Activated CD4-positive, alpha-beta memory T cell treated with anti-CD3 and anti-CD28 coated beads for 36 hours (primary cell): ENCODE measurements around the gene AP2A1. TPM values are rescaled to one million over a fixed set of nuclear protein-coding genes. Genes with fewer than 3 reads are reported as not detected.
A peak's percentile ranks its signal among the peaks of the same experiment; 100 is the strongest.

Experiments used
- CTCF ChIA-PET: fragments of 350-600 bp; sonication (Branson Sonifier 250); formaldehyde crosslinking; loops from one replicate; lab custom pipeline; 2021; ENCODE audit warnings: antibody characterized with exemption, inconsistent platforms; lab: Charles Lee
- POLR2A ChIA-PET: fragments of 350-600 bp; sonication (Branson Sonifier 250); formaldehyde crosslinking; loops from one replicate; lab custom pipeline; 2021; ENCODE audit warnings: antibody characterized with exemption; lab: Charles Lee
- DNase-seq: peaks from one replicate; pipeline ENCODE4 v3.0.0-alpha.2; 2020
- H3K27ac Mint-ChIP-seq: one replicate; pipeline ENCODE4 v1.8.0; 2021; ENCODE audit warnings: mixed read lengths
- H3K27me3 Mint-ChIP-seq: one replicate; pipeline ENCODE4 v1.8.0; 2021; ENCODE audit warnings: mixed read lengths
- H3K36me3 Mint-ChIP-seq: one replicate; pipeline ENCODE4 v1.8.0; 2021; ENCODE audit warnings: mixed read lengths
- H3K4me1 Mint-ChIP-seq: one replicate; pipeline ENCODE4 v1.8.0; 2021; ENCODE audit warnings: low read depth, mixed read lengths
- H3K4me3 Mint-ChIP-seq: one replicate; pipeline ENCODE4 v1.8.0; 2021; ENCODE audit warnings: mild to moderate bottlenecking, mixed read lengths
- H3K9me3 Mint-ChIP-seq: one replicate; pipeline ENCODE4 v1.8.0; 2021; ENCODE audit warnings: mixed read lengths
- intact Hi-C: fragments of 100-400 bp; cut with micrococcal nuclease; formaldehyde crosslinking; loops from one replicate; pipeline ENCODE4 v1.15.1; 2023
- total RNA-seq, 2 experiments: library from RNA; stranded (reverse); gene quantifications; one replicate each; pipeline ENCODE4 v1.2.3, GENCODE V29; 2021

Gene AP2A1
- total RNA-seq, 2 experiments from 2014 or later, result 86.0 to 88.4 TPM

GRCh38 chr19:49847731-49848696 lies 81.2 kb downstream of the AP2A1 start:
- POLR2A ChIA-PET, result no interaction called here
- CTCF ChIA-PET, result interaction anchor here (0.6 to 1.6 kb wide), 5 partner anchors 77 to 167 kb away, joined by 3 to 8 read pairs (median 3); partner anchors contain the start of gene AP2A1
- Mint-ChIP-seq H3K27me3 (no peaks in the 10 kb centered on the region), H3K36me3 (peaks cover 3% of the 10 kb centered on the region), H3K27ac (no peak overlapping the region), H3K9me3 (peaks cover 13% of the 10 kb centered on the region), H3K4me1 (peaks cover 37% of the 10 kb centered on the region), H3K4me3 (no peak overlapping the region)
- intact Hi-C loops, result no loop called here
- no peak for DNase-seq

DNA sequence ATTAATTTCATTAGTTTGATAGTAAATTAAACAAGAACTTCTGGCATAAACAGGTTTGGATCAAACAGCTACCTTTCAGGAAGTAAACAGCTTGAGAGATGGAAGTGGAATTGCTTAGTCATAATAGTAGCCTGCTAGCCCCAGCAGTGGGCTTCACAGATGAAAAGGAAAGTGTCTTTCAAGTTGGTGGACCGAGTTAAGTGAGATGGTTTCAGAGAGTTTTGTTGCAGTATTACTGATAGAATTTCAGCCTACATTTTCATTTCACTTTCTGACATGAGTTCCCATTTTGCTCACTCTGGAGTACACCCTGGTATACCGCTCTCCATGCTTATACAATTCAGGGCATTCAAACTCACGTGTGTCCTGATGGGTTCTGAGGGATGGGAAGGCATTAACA lies 82.1 kb downstream of the AP2A1 start:
- intact Hi-C loops, result no loop called here
- Mint-ChIP-seq H3K36me3 (peaks cover 3% of the 10 kb centered on the region), H3K4me3 (peak overlapping the region; percentile 40), H3K27me3 (no peaks in the 10 kb centered on the region), H3K27ac (peak overlapping the region; percentile 21), H3K9me3 (peaks cover 13% of the 10 kb centered on the region), H3K4me1 (peaks cover 41% of the 10 kb centered on the region)
- ChIA-PET CTCF (interaction anchor here (1.6 kb wide), 1 partner anchor 131 kb away, joined by 8 read pairs; no protein-coding TSS in a partner anchor), POLR2A (no interaction called here)
- no peak for DNase-seq

DNA sequence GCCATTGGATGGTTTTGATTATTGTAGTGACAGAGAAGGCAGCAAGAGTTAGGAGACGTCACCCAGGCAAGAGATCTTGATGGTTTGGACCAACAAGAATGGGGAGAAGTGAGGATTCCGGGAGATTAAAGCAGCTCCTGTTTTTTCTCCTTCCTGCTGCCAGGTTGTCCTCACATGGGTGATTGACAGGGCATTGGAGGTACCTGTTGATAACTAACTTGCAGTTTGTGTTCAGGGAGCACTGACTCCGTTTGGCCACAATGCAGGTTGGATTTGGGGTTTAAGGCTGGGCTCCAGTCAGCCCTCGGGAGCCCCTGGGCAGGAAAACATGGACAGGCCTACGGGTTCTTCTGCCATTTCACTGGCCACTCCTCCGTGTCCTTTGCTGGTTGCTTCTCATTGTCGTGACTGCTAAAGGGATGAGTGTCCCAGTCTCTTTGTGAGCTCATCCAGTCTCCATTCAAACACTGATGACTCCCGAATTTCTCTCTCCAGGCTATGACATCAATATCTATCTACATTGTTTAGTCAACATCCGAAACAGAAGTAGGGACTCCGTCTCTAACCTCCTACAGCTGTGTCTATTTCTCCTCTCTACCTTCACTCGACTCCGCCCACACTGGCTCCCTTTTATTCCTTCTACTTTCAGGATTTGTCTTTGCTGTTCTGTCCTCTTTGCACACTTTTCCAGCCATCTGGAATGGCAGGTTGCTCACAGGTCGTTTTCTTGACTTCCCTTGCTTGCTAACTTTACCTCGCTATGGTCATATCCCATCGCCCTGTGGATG lies 82.8 kb downstream of the AP2A1 start:
- H3K27me3 Mint-ChIP-seq, result no peaks in the 10 kb centered on the region
- CTCF ChIA-PET, result interaction anchor here (0.5 to 1.3 kb wide), 3 partner anchors 18 to 1972 kb away, joined by 3 to 11 read pairs (median 3); partner anchors contain the start of gene PNKP
- peaks cover 41% of the 10 kb centered on the region for H3K4me1 Mint-ChIP-seq
- H3K27ac Mint-ChIP-seq, result peak overlapping the region; percentile 21
- POLR2A ChIA-PET, result interaction anchor here (1.3 to 2.2 kb wide), 3 partner anchors 17 to 36 kb away, joined by 4 to 8 read pairs (median 5); partner anchors contain the start of gene FUZ
- peaks cover 3% of the 10 kb centered on the region for H3K36me3 Mint-ChIP-seq
- no peak for DNase-seq
- peaks cover 13% of the 10 kb centered on the region for H3K9me3 Mint-ChIP-seq
- peak overlapping the region; percentile 40 for H3K4me3 Mint-ChIP-seq
- intact Hi-C loops, result loop anchor here (1.0 to 2.0 kb wide), 5 partner anchors 18 to 209 kb away; partner anchors contain the start of genes AP2A1, IL4I1, MED25 and PNKP

DNA sequence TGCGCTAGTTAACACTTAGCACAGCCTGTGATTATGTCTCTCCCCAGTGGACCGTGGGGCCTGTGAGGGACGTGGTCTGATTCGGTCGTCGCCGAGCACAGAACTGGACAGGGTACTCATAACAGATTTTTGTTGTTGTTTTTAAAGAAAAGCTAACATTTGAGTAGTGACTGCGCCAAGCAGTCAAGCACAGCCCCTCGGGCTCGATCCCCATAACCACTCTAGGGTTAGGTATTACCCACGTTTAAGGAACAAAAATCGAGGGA lies 83.4 kb downstream of the AP2A1 start:
- intact Hi-C loops, result loop anchor here (1.0 to 2.0 kb wide), 5 partner anchors 17 to 209 kb away; partner anchors contain the start of genes AP2A1, IL4I1, MED25 and PNKP
- ChIA-PET CTCF (interaction anchor here (0.5 to 1.3 kb wide), 3 partner anchors 18 to 1972 kb away, joined by 3 to 11 read pairs (median 3); partner anchors contain the start of gene PNKP), POLR2A (interaction anchor here (1.3 to 2.2 kb wide), 5 partner anchors 17 to 79 kb away, joined by 4 to 8 read pairs (median 5); partner anchors contain the start of genes ATF5, FUZ and NUP62)
- Mint-ChIP-seq H3K36me3 (peaks cover 3% of the 10 kb centered on the region), H3K27me3 (no peaks in the 10 kb centered on the region), H3K9me3 (peaks cover 13% of the 10 kb centered on the region), H3K27ac (no peak overlapping the region), H3K4me1 (peaks cover 41% of the 10 kb centered on the region), H3K4me3 (peak overlapping the region; percentile 86)
- DNase-seq, result no peak

DNA sequence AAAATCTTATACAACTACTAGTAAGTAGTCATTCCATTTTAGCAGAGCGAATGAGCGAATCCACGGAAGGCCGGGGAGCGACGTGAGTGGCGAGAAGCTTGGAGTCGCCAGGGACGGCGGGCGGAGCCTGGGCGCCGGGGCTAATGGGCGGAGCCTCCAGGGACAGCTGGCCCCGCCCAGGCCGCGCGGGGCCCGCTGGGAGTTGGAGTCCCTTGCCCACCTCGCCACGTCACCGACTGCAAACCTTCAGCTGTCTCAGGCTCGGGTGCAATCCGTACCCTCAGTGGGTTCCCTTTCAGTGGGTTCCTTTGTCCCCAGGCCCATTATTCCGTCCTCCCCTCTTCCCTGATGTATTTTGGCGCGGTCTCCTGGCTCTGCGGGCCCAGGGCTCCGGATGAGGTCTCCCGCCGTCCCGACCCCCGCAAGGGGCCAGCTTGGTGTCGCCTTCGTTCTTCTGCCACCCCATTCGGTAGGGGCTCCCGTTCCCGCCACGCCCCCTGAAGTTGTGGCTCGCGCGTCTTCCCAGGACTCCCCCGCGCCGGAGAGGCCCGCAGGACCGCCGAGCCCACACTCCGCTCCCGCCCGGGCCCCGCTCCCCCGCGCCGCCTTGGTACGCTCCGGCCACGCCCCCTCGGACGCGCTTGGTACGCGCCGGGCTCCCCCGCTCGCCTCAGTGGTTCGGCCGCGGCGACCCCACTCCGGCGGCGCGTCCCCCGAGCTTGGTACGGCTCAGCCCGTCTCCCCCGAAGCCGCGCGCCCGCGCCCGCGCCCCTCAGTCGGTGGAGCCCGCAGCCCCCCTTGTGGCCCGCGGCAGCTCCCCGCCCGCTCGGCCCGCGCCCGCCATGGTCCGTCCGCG lies 83.9 kb downstream of the AP2A1 start, which contains the start of gene PTOV1:
TSS of gene PTOV1 (plus strand) at position 673 of the 856 bp plus-strand sequence.
- peak within 1 kb of the TSS; percentile 86 for H3K4me3 Mint-ChIP-seq
- H3K27ac Mint-ChIP-seq, result peak within 1 kb of the TSS; percentile 95
- intact Hi-C loops, result loop anchor here (1.0 to 2.0 kb wide), 5 partner anchors 17 to 210 kb away; partner anchors contain the start of genes AP2A1, IL4I1, MED25 and PNKP
- ChIA-PET CTCF (interaction anchor here (0.5 to 1.3 kb wide), 5 partner anchors 13 to 1973 kb away, joined by 3 to 11 read pairs (median 3); partner anchors contain the start of gene PNKP), POLR2A (interaction anchor here (0.7 to 2.2 kb wide), 6 partner anchors 16 to 79 kb away, joined by 3 to 8 read pairs (median 5); partner anchors contain the start of genes AKT1S1, ATF5, FUZ and NUP62)
- peaks cover 41% of the 10 kb centered on the region for H3K4me1 Mint-ChIP-seq
- H3K27me3 Mint-ChIP-seq, result no peaks in the 10 kb centered on the region
- peak; percentile 93 for DNase-seq
- peaks cover 13% of the 10 kb centered on the region for H3K9me3 Mint-ChIP-seq
- peaks cover 6% of the 10 kb centered on the region for H3K36me3 Mint-ChIP-seq

DNA sequence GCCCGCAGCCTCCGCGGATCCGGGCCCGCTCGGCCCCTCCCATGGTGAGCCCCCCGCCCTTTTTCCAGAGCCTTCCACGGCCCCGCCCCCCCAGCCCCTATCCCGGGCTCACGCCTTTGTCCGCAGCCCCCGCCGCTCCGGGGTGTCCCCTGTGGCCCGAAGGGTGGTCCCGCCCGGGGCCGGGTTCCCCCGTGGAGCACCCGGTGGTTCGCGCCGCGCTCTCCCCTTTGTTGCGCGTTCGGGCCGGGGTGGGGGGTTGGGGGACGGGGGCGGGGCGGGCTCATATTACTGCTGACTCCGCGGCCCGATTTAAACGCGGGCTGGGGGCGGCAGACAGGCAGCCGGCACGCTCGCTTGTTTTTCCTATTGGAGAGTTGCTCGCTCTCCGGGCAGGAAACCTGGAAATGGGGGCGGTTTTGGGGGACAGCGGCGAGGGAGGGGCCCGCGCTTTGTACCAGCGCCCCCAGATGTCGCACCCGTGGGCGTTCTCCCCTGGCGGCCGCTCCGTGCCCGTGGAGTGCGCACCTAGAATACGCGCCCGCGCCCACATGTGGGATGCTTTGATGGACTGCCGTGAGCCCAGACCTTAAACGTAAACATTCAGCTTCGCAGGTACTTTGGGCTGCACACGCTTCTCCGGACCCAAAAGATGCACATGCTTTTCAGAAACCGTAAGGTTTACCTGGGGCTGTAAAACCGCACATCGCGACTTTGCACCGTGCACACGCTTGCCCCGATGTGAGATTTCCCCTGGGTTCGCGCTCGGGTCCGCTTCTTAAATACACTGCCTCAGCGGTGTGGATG lies 84.9 kb downstream of the AP2A1 start:
- H3K4me1 Mint-ChIP-seq, result peaks cover 41% of the 10 kb centered on the region
- H3K9me3 Mint-ChIP-seq, result peaks cover 13% of the 10 kb centered on the region
- peak overlapping the region; percentile 67 for H3K4me3 Mint-ChIP-seq
- DNase-seq, result peak; percentile 50
- CTCF ChIA-PET, result interaction anchor here (0.6 kb wide), 1 partner anchor 167 kb away, joined by 3 read pairs; no protein-coding TSS in a partner anchor
- peak overlapping the region; percentile 28 for H3K27ac Mint-ChIP-seq
- peaks cover 6% of the 10 kb centered on the region for H3K36me3 Mint-ChIP-seq
- intact Hi-C loops, result loop anchor here (2.0 kb wide), 4 partner anchors 33 to 211 kb away; partner anchors contain the start of genes AP2A1, IL4I1, MED25 and RRAS
- POLR2A ChIA-PET, result interaction anchor here (0.7 to 2.2 kb wide), 4 partner anchors 18 to 78 kb away, joined by 3 to 8 read pairs (median 6); partner anchors contain the start of genes AKT1S1, ATF5, FUZ and NUP62
- H3K27me3 Mint-ChIP-seq, result no peaks in the 10 kb centered on the region

DNA sequence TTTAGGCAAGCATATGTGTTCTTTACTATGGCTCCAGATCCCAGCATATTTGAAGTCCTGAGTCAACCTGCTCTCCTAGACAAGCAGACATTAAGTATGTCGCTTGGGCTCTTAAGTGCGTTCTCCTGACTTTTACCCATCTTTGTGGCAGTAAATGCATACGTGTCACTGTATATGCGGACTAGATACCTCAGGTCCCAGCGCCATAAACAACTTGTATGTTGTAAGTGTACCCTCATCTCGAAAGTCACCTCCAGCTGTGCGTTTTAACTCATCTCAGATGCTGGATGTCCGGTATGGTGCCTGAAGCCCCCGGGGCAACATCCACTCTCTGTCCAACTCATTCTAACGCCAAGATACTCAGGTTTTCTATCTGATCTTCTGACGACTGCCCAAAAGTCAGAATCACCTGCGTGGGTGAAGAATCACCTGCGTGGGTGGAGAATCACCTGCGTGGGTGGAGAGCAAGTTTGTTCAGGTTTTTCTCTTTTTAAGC lies 85.9 kb downstream of the AP2A1 start:
- intact Hi-C loops, result no loop called here
- peaks cover 13% of the 10 kb centered on the region for H3K9me3 Mint-ChIP-seq
- ChIA-PET POLR2A (interaction anchor here (0.9 kb wide), 1 partner anchor 23 kb away, joined by 3 read pairs; no protein-coding TSS in a partner anchor), CTCF (interaction anchor here (0.6 kb wide), 1 partner anchor 168 kb away, joined by 3 read pairs; no protein-coding TSS in a partner anchor)
- H3K4me1 Mint-ChIP-seq, result peaks cover 38% of the 10 kb centered on the region
- H3K36me3 Mint-ChIP-seq, result peaks cover 8% of the 10 kb centered on the region
- DNase-seq, result no peak
- peak overlapping the region; percentile 67 for H3K4me3 Mint-ChIP-seq
- H3K27ac Mint-ChIP-seq, result no peak overlapping the region
- H3K27me3 Mint-ChIP-seq, result no peaks in the 10 kb centered on the region

GRCh38 chr19:49853852-49854377 lies 87.1 kb downstream of the AP2A1 start:
- H3K36me3 Mint-ChIP-seq, result peaks cover 14% of the 10 kb centered on the region
- intact Hi-C loops, result no loop called here
- no peak overlapping the region for H3K27ac Mint-ChIP-seq
- DNase-seq, result no peak
- no peaks in the 10 kb centered on the region for H3K27me3 Mint-ChIP-seq
- ChIA-PET CTCF (interaction anchor here (0.8 kb wide), 1 partner anchor 11 kb away, joined by 3 read pairs; no protein-coding TSS in a partner anchor), POLR2A (interaction anchor here (0.6 to 1.1 kb wide), 4 partner anchors 9 to 22 kb away, joined by 3 to 4 read pairs (median 3); no protein-coding TSS in a partner anchor)
- peaks cover 11% of the 10 kb centered on the region for H3K9me3 Mint-ChIP-seq
- peaks cover 27% of the 10 kb centered on the region for H3K4me1 Mint-ChIP-seq
- H3K4me3 Mint-ChIP-seq, result no peak overlapping the region

DNA sequence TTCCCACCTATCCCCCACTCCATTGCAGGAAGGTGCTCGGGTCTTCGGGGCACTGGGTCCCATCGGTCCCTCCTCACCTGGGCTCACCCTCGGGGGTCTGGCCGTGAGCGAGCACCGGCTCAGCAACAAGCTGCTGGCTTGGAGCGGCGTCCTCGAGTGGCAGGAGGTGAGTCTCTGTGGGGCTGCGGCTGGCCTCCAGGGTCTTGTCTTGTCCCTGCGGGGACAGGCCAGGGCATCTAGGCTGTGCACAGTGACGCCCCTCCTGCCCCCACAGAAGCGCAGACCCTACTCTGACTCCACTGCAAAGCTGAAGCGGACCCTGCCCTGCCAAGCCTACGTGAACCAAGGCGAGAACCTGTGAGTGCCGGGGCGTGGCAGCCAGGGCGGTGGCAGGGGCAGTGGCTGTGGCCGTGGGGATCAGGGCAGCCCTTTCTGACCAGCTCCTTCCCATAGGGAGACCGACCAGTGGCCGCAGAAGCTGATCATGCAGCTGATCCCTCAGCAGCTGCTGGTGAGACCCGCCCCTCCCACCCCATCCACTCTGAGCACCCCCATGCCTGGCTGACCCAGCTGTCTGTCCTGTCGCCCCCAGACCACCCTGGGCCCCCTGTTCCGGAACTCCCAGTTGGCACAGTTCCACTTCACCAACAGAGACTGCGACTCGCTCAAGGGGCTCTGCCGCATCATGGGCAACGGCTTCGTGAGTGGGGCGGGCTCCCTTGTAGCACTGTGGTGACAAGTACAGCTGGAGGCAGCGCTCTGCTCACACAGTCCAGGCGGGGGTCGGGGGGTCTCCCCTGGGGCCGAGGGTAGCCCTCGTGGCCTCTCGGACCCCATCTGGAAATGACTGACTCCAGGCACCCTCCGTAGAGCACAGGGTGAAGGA lies 87.8 kb downstream of the AP2A1 start:
- Mint-ChIP-seq H3K27ac (no peak overlapping the region), H3K27me3 (no peaks in the 10 kb centered on the region), H3K4me1 (peaks cover 23% of the 10 kb centered on the region), H3K9me3 (peaks cover 6% of the 10 kb centered on the region), H3K36me3 (peaks cover 12% of the 10 kb centered on the region), H3K4me3 (no peak overlapping the region)
- intact Hi-C loops, result no loop called here
- ChIA-PET POLR2A (interaction anchor here (1.1 kb wide), 1 partner anchor 12 kb away, joined by 4 read pairs; no protein-coding TSS in a partner anchor), CTCF (interaction anchor here (0.8 kb wide), 1 partner anchor 11 kb away, joined by 3 read pairs; no protein-coding TSS in a partner anchor)
- DNase-seq, result no peak
